Left ventricle myocardium superior (tissue), 1 donor: ENCODE results near the gene PSMA5. TPM values are rescaled to one million over a fixed set of nuclear protein-coding genes. Genes with fewer than 3 reads are reported as not detected.

Experiments
- total RNA-seq: library from RNA; stranded (reverse); fragmentation: NEBNext Ultra II Directional; extraction: Animal tissue kit (Norgen Biotek cat#: 25700); gene quantifications from one replicate; pipeline ENCODE4 v1.2.1, GENCODE V29; 2021
- donor health status: DM: no; HTN: yes; CAD: no; lungs with severe emphysema.

The PSMA5 gene
- total RNA-seq, 1 donor from 2014 or later = 50.8 TPM

Other genes with a start within 250 kb of the PSMA5 start
- gene SARS1, start 212.5 kb downstream of the PSMA5 start, total RNA-seq = 99.8 TPM
- 9.8 TPM for gene CELSR2, start 176.9 kb downstream of the PSMA5 start, total RNA-seq
- 0.74 TPM for gene PSRC1, start 143.3 kb downstream of the PSMA5 start, total RNA-seq
- 0.35 TPM for gene MYBPHL, start 119.4 kb downstream of the PSMA5 start, total RNA-seq
- gene SORT1, start 28.5 kb downstream of the PSMA5 start, total RNA-seq = 117 TPM
- 30.4 TPM for gene SYPL2, start 40.1 kb upstream of the PSMA5 start, total RNA-seq
- gene ATXN7L2, start 57.5 kb upstream of the PSMA5 start, total RNA-seq = 3.4 TPM
- 4.3 TPM for gene CYB561D1, start 67.6 kb upstream of the PSMA5 start, total RNA-seq
- 18.4 TPM for gene AMIGO1, start 83.3 kb upstream of the PSMA5 start, total RNA-seq
- 0.07 TPM for gene GPR61, start 113.4 kb upstream of the PSMA5 start, total RNA-seq
- 2.2 TPM for gene GNAI3, start 122.2 kb upstream of the PSMA5 start, total RNA-seq
- not detected for gene GNAT2, start 193.2 kb upstream of the PSMA5 start, total RNA-seq
- gene AMPD2, start 193.4 kb upstream of the PSMA5 start, total RNA-seq = 11.0 TPM
- 46.5 TPM for gene GSTM4, start 229.7 kb upstream of the PSMA5 start, total RNA-seq
- gene GSTM2, start 241.6 kb upstream of the PSMA5 start, total RNA-seq = 83.6 TPM